Cerebellar nuclear complex (tissue), 1 donor: ENCODE results near the gene CYP19A1.
"Not testable (repeated sequence)": the region's sequence is repeated elsewhere in the genome, so short reads cannot be mapped to it uniquely, and the experiment has no call there.

ENCODE experiments used
- DNase-seq, 2 experiments: peaks; one replicate each; lab custom pipeline; 2025; lab: John Stamatoyannopoulos, UW

The CYP19A1 gene

GRCh38 chr15:51261113-51261512 lies 77.3 kb downstream of the CYP19A1 start:
- not testable (repeated sequence) for DNase-seq

GRCh38 chr15:51260202-51260601 lies 78.2 kb downstream of the CYP19A1 start:
- DNase-seq = no peak

- no peak for DNase-seq
Observed at GRCh38 chr15:51255533-51255932, 82.9 kb downstream of the CYP19A1 start.

GRCh38 chr15:51253366-51253765 lies 85.0 kb downstream of the CYP19A1 start:
- DNase-seq = no peak

- no peak for DNase-seq
Observed at GRCh38 chr15:51252671-51253070, 85.7 kb downstream of the CYP19A1 start.

- DNase-seq = no peak
Observed at GRCh38 chr15:51251556-51251955, 86.8 kb downstream of the CYP19A1 start.

GRCh38 chr15:51250217-51251011 lies 88.0 kb downstream of the CYP19A1 start:
- no peak for DNase-seq

- DNase-seq = no peak
Observed at GRCh38 chr15:51245628-51246027, 92.8 kb downstream of the CYP19A1 start.

- DNase-seq = no peak
Observed at GRCh38 chr15:51244423-51244869, 94.0 kb downstream of the CYP19A1 start.

- DNase-seq = no peak
Observed at GRCh38 chr15:51243774-51244173, 94.6 kb downstream of the CYP19A1 start.

- no peak for DNase-seq
Observed at GRCh38 chr15:51240066-51240465, 98.3 kb downstream of the CYP19A1 start.

GRCh38 chr15:51237816-51238215 lies 100.6 kb downstream of the CYP19A1 start:
- DNase-seq = no peak

- no peak for DNase-seq
Observed at GRCh38 chr15:51234176-51234927, 104.0 kb downstream of the CYP19A1 start.

- DNase-seq = no peak
Observed at GRCh38 chr15:51232581-51232980, 105.8 kb downstream of the CYP19A1 start.

GRCh38 chr15:51229907-51230330 lies 108.5 kb downstream of the CYP19A1 start:
- no peak for DNase-seq

GRCh38 chr15:51227940-51228732 lies 110.3 kb downstream of the CYP19A1 start:
- DNase-seq = no peak

- DNase-seq = no peak
Observed at GRCh38 chr15:51226576-51227210, 111.7 kb downstream of the CYP19A1 start.

- DNase-seq = no peak
Observed at GRCh38 chr15:51224428-51224827, 114.0 kb downstream of the CYP19A1 start.

- DNase-seq = no peak
Observed at GRCh38 chr15:51223771-51224229, 114.6 kb downstream of the CYP19A1 start.

- DNase-seq = no peak
Observed at GRCh38 chr15:51218299-51218938, 120.0 kb downstream of the CYP19A1 start.

GRCh38 chr15:51212909-51213308 lies 125.5 kb downstream of the CYP19A1 start:
- DNase-seq = no peak
